Measurements from ENCODE around the gene CLDN11.

The CLDN11 gene

GRCh38 chr3:170440344-170440743, 21.7 kb downstream of the CLDN11 start:
- Histone ChIP-seq H3K36me3 (no peaks in the 10 kb centered on the region), H3K9me3 (no peaks in the 10 kb centered on the region), H3K27me3 (no peaks in the 10 kb centered on the region), H3K4me1 (no peaks in the 10 kb centered on the region), H3K4me3 (ENCODE audit: low read depth, low read length) (no peak overlapping the region)
- no peak for DNase-seq
- no peak for TF ChIP-seq CTCF (IDR thresholded peaks at IDR 0.05; ENCODE audit: low read depth, low read length)

GRCh38 chr3:170441412-170441811, 22.7 kb downstream of the CLDN11 start:
- H3K36me3 ChIP-seq: 0 out of 2 replicates have a peak, but pooled peaks cover 3% of the 10 kb centered on the region
- no peaks in the 10 kb centered on the region for H3K4me1 ChIP-seq
- no peak for TF ChIP-seq CTCF (IDR thresholded peaks at IDR 0.05; ENCODE audit: low read depth, low read length)
- no peak overlapping the region for H3K4me3 ChIP-seq (ENCODE audit: low read depth, low read length)
- DNase-seq: no peak
- H3K27me3 ChIP-seq: no peaks in the 10 kb centered on the region
- H3K9me3 ChIP-seq: no peaks in the 10 kb centered on the region

GRCh38 chr3:170442947-170443346, 24.3 kb downstream of the CLDN11 start:
- no peak for TF ChIP-seq CTCF (IDR thresholded peaks at IDR 0.05; ENCODE audit: low read depth, low read length)
- H3K4me1 ChIP-seq: no peaks in the 10 kb centered on the region
- H3K9me3 ChIP-seq: no peaks in the 10 kb centered on the region
- 0 out of 2 replicates have a peak, but pooled peaks cover 3% of the 10 kb centered on the region for H3K36me3 ChIP-seq
- H3K4me3 ChIP-seq (ENCODE audit: low read depth, low read length): no peak overlapping the region
- no peaks in the 10 kb centered on the region for H3K27me3 ChIP-seq
- no peak for DNase-seq

GRCh38 chr3:170443457-170443856, 24.8 kb downstream of the CLDN11 start:
- Histone ChIP-seq H3K9me3 (no peaks in the 10 kb centered on the region), H3K36me3 (0 out of 2 replicates have a peak, but pooled peaks cover 3% of the 10 kb centered on the region), H3K4me3 (ENCODE audit: low read depth, low read length) (no peak overlapping the region), H3K4me1 (no peaks in the 10 kb centered on the region), H3K27me3 (no peaks in the 10 kb centered on the region)
- TF ChIP-seq CTCF (IDR thresholded peaks at IDR 0.05; ENCODE audit: low read depth, low read length): no peak
- DNase-seq: no peak

- TF ChIP-seq CTCF (IDR thresholded peaks at IDR 0.05; ENCODE audit: low read depth, low read length): no peak
- Histone ChIP-seq H3K4me3 (ENCODE audit: low read depth, low read length) (no peak overlapping the region), H3K27me3 (no peaks in the 10 kb centered on the region), H3K9me3 (no peaks in the 10 kb centered on the region), H3K4me1 (no peaks in the 10 kb centered on the region), H3K36me3 (0 out of 2 replicates have a peak, but pooled peaks cover 3% of the 10 kb centered on the region)
- no peak for DNase-seq
These were observed 29.9 kb downstream of the CLDN11 start for GRCh38 chr3:170448584-170448983.

GRCh38 chr3:170450039-170450438, 31.4 kb downstream of the CLDN11 start:
- Histone ChIP-seq H3K36me3 (0 out of 2 replicates have a peak, but pooled peaks cover 3% of the 10 kb centered on the region), H3K4me3 (ENCODE audit: low read depth, low read length) (no peak overlapping the region), H3K27me3 (no peaks in the 10 kb centered on the region), H3K9me3 (peaks cover 4% of the 10 kb centered on the region; the same call in 1 of the 2 replicates), H3K4me1 (peaks cover 3% of the 10 kb centered on the region; the same call in 1 of the 2 replicates)
- DNase-seq: no peak
- no peak for TF ChIP-seq CTCF (IDR thresholded peaks at IDR 0.05; ENCODE audit: low read depth, low read length)

Measured in BE2C (cell line).